ENCODE measurements around the gene IFIT5.
"Not testable (repeated sequence)": the region's sequence is repeated elsewhere in the genome, so short reads cannot be mapped to it uniquely, and the experiment has no call there.

The IFIT5 gene

DNA sequence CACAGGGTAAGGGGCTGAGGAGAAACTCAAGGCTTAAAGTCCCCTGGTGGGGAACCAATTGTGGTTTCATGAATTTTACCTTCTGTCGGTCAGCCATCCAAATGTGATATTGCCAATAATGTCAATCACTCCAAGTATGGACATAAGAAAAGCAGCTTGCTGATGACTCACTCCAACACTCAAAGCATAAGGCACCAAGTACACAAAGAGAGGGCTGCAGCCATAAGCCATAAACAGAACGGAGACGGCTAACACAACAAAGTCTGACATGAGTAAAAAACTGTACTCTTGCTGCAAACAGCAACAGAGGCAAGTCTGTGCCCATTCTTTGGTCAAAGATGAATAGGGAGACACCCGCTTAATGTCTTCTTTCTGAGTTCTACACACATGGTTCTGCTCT is 24.2 kb downstream of the IFIT5 start:
- no peaks in the 10 kb centered on the region for H3K36me3 ChIP-seq (ENCODE audit: control insufficient read depth, insufficient read depth, low read length)
- H3K4me3 ChIP-seq (ENCODE audit: extremely low read depth, insufficient read depth, low read length, poor library complexity, severe bottlenecking): no peak overlapping the region

DNA sequence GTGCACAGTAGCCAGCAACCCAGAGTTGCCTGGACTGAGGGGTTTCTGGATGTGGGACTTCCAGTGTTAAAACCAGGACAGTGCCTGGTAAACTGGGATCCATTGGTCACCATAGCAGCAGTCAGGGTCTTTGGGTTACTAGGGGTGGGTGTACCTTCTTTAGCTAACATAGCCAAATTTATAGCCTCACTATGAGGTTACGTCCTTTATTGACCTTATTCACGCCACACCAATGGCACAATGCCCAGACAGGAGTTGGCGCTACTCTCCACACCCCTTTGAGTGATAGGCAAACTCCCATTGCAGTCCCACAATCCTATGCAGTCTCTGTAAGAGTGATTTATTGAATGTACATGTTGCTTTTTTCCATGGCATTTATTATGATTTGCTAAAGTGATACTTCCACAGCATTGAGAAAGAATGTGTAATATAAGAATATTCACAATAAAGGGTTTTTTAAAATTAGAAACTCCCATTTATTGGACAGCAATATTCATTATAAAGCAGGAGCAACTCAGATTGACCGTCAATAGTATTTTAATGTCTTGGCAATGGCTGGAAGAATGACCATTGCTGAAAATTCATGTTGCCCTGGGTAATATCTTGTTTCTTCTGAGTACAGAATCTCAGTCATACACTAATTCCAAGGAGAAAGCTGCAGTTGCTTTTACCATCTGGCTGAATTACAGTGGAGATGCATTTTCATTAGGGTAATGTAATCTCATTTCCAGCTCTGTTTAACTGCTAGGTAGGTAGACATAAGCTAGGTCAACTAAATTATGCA is 26.1 kb downstream of the IFIT5 start:
- Histone ChIP-seq H3K4me3 (ENCODE audit: extremely low read depth, insufficient read depth, low read length, poor library complexity, severe bottlenecking) (no peak overlapping the region), H3K9me3 (ENCODE audit: control insufficient read depth, low read length) (no peaks in the 10 kb centered on the region), H3K36me3 (ENCODE audit: control insufficient read depth, insufficient read depth, low read length) (no peaks in the 10 kb centered on the region), H3K27ac (ENCODE audit: low read depth, low read length, severe bottlenecking) (no peak overlapping the region), H3K4me1 (ENCODE audit: control insufficient read depth, insufficient read depth, low read length, poor library complexity, severe bottlenecking) (no peaks in the 10 kb centered on the region)
- WGBS, 2 experiments (ENCODE audit: insufficient coverage in 2 of 2): 90 to 100% methylated on average over 2 to 4 of the region's 4 CpGs

More for the DNA sequence above, 24.2 kb downstream of the IFIT5 start:
- no peaks in the 10 kb centered on the region for H3K9me3 ChIP-seq (ENCODE audit: control insufficient read depth, low read length)
- no peak overlapping the region for H3K27ac ChIP-seq (ENCODE audit: low read depth, low read length, severe bottlenecking)
- H3K4me1 ChIP-seq (ENCODE audit: control insufficient read depth, insufficient read depth, low read length, poor library complexity, severe bottlenecking): no peaks in the 10 kb centered on the region
- WGBS, 2 experiments (ENCODE audit: insufficient coverage in 2 of 2): 90 to 100% methylated on average over 2 to 3 of the region's 4 CpGs

DNA sequence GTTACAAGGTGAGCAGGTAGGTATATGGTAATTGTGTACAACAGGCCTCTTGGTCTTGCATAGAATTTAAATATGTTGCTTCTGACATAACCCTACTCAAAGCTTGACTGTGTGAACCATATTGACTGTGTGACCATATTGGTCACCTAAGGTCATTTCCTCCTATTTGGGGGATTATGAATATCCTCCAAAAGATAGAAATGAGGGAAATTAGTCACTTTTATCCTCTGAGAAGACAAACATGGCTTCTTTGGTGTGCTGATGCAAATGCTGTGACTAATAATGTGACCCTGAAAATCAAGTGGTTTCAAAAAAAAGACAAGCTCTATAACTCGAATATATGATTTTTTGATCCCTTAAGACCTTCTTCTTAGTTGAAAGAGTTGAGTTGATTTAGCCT is 27.9 kb downstream of the IFIT5 start:
- WGBS, 2 experiments (ENCODE audit: insufficient coverage in 2 of 2): no CpG with 5 or more reads among the region's 1 CpG
- Histone ChIP-seq H3K36me3 (ENCODE audit: control insufficient read depth, insufficient read depth, low read length) (no peaks in the 10 kb centered on the region), H3K4me1 (ENCODE audit: control insufficient read depth, insufficient read depth, low read length, poor library complexity, severe bottlenecking) (no peaks in the 10 kb centered on the region), H3K27ac (ENCODE audit: low read depth, low read length, severe bottlenecking) (no peak overlapping the region), H3K9me3 (ENCODE audit: control insufficient read depth, low read length) (no peaks in the 10 kb centered on the region), H3K4me3 (ENCODE audit: extremely low read depth, insufficient read depth, low read length, poor library complexity, severe bottlenecking) (no peak overlapping the region)

DNA sequence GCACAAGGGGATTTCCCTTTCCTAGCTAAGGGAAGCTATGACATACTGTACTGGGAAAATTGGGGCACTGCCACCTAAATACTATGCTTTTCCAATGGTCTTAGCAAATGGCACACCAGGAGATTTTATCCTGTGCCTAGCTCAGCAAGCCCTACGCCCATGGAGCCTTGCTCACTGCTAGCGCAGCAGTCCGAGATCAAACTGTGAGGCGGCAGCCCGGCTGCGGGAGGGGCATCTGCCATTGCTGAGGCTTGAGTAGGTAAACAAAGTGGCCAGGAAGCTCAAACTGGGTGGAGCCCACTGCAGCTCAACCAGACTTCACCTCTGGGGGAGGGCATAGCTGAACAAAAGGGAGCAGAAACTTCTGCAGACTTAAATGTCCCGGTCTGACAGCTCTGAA is 30.5 kb downstream of the IFIT5 start:
- not testable (repeated sequence) for H3K27ac ChIP-seq (ENCODE audit: low read depth, low read length, severe bottlenecking); H3K36me3 ChIP-seq (ENCODE audit: control insufficient read depth, insufficient read depth, low read length); H3K4me1 ChIP-seq (ENCODE audit: control insufficient read depth, insufficient read depth, low read length, poor library complexity, severe bottlenecking); H3K4me3 ChIP-seq (ENCODE audit: extremely low read depth, insufficient read depth, low read length, poor library complexity, severe bottlenecking); H3K9me3 ChIP-seq (ENCODE audit: control insufficient read depth, low read length)
- WGBS, 2 experiments (ENCODE audit: insufficient coverage in 2 of 2): 95 to 96% methylated on average over 6 to 7 of the region's 7 CpGs

DNA sequence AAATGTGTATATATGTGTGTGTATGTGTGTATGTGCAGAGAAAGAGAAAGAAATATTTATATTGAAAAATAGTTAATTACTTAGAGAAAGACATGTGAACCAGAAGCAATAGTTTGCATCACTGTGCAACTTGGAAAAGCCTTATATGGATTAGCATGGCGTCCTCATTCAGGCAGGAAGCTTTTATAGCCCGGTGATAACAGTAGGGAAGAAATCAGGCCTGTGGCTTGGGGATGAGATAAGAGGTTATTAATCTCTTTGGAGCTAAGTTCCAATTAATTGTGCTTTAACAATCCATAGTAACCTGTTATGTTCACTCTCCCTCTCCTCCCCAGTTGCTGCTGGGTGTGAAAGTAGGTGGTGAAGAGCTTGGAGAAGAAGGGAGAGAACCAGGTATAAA is 36.5 kb downstream of the IFIT5 start:
- no peak overlapping the region for H3K27ac ChIP-seq (ENCODE audit: low read depth, low read length, severe bottlenecking)

DNA sequence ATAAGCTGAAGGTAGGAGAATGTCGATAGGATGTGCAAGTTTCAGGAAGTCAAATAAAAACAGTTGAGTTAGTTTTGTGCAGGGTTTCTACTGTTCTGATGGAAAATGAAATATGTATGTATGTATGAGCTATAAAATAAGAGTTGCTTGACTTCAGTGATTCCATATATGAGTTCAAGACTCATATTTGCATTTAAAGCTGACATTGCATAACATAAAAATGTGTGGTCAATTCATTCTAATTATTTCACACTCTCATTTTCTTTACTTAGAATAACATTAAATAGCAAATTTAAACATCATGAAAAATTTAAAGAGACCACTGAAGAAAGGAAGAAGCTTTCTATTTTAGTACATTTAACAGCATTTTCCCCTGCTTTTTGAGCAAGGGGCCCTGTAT is 37.8 kb downstream of the IFIT5 start:
- no peaks in the 10 kb centered on the region for H3K9me3 ChIP-seq (ENCODE audit: control insufficient read depth, low read length)
- H3K4me1 ChIP-seq (ENCODE audit: control insufficient read depth, insufficient read depth, low read length, poor library complexity, severe bottlenecking): no peaks in the 10 kb centered on the region
- WGBS, 2 experiments (ENCODE audit: insufficient coverage in 2 of 2): 86% methylated on average over 1 of the region's 1 CpG; no CpG with 5 or more reads in 1 of the 2 experiments
- H3K36me3 ChIP-seq (ENCODE audit: control insufficient read depth, insufficient read depth, low read length): no peaks in the 10 kb centered on the region
- no peak overlapping the region for H3K4me3 ChIP-seq (ENCODE audit: extremely low read depth, insufficient read depth, low read length, poor library complexity, severe bottlenecking)
- H3K27ac ChIP-seq (ENCODE audit: low read depth, low read length, severe bottlenecking): no peak overlapping the region

More for the DNA sequence above, 36.5 kb downstream of the IFIT5 start:
- Histone ChIP-seq H3K4me1 (ENCODE audit: control insufficient read depth, insufficient read depth, low read length, poor library complexity, severe bottlenecking) (no peaks in the 10 kb centered on the region), H3K36me3 (ENCODE audit: control insufficient read depth, insufficient read depth, low read length) (no peaks in the 10 kb centered on the region), H3K9me3 (ENCODE audit: control insufficient read depth, low read length) (no peaks in the 10 kb centered on the region), H3K4me3 (ENCODE audit: extremely low read depth, insufficient read depth, low read length, poor library complexity, severe bottlenecking) (no peak overlapping the region)
- 80 to 100% methylated on average over 1 of the region's 2 CpGs for WGBS, 2 experiments (ENCODE audit: insufficient coverage in 2 of 2)

DNA sequence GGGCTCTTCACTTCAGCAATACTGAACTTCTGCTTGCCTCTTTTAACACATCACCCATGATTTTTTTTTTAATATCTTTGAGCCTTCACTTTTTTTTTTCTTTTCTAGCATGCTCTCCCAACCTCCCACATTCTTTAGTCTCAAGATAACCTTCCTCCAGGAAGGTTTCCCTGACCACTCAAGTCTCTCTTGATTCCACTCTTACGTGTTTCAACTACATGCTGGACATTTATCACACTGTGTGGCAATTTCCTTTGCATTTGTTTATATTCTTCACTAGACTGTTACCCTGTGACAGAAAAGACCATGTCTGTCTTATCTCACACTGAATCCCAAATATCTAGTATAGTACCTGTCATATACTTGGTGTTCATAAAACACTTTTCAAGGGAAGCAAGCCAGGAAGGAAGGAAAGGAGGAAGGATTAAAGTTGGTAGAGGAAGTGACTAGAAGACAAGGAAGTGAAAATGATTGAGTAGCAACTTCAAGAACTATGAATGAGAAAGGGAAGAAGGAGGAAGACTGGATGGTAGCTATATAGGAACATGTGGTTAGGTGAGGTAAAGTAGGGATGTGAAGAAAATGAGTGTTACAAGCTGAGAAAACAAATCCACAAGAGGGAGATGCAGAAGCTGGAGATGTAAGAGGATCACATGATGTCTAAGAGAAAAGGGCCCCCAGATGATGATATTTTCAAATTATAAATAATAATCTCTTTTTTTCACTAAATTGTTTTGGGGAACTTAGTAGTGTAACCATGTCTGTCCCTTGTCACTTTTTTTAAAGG is 40.4 kb downstream of the IFIT5 start:
- H3K27ac ChIP-seq (ENCODE audit: low read depth, low read length, severe bottlenecking): no peak overlapping the region
- H3K36me3 ChIP-seq (ENCODE audit: control insufficient read depth, insufficient read depth, low read length): no peaks in the 10 kb centered on the region
- peaks cover 9% of the 10 kb centered on the region for H3K4me1 ChIP-seq (ENCODE audit: control insufficient read depth, insufficient read depth, low read length, poor library complexity, severe bottlenecking)
- no peaks in the 10 kb centered on the region for H3K9me3 ChIP-seq (ENCODE audit: control insufficient read depth, low read length)
- no peak overlapping the region for H3K4me3 ChIP-seq (ENCODE audit: extremely low read depth, insufficient read depth, low read length, poor library complexity, severe bottlenecking)
- 90 to 100% methylated on average over 1 of the region's 1 CpG for WGBS, 2 experiments (ENCODE audit: insufficient coverage in 2 of 2)

DNA sequence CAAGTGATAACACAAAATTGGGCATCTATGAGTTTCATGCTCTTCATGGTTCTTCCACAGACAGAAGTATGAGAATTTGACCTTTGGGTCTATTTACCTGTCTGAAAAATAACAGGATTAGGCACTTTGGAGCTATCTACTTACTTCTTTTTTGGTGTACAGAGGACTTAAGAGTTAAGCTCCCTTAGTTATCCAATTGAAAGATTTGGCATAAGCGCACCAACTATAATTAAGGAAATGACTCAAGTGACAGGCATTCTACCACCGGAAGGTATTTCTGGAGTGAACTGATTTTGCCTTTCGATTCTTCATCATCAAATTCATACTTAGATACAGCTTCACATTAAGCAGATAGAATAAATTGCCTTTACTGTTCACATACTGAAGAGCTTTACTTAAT is 43.9 kb downstream of the IFIT5 start:
- Histone ChIP-seq H3K4me1 (ENCODE audit: control insufficient read depth, insufficient read depth, low read length, poor library complexity, severe bottlenecking) (peaks cover 9% of the 10 kb centered on the region), H3K9me3 (ENCODE audit: control insufficient read depth, low read length) (no peaks in the 10 kb centered on the region), H3K27ac (ENCODE audit: low read depth, low read length, severe bottlenecking) (no peak overlapping the region), H3K36me3 (ENCODE audit: control insufficient read depth, insufficient read depth, low read length) (no peaks in the 10 kb centered on the region), H3K4me3 (ENCODE audit: extremely low read depth, insufficient read depth, low read length, poor library complexity, severe bottlenecking) (no peak overlapping the region)
- WGBS, 2 experiments (ENCODE audit: insufficient coverage in 2 of 2): no CpG with 5 or more reads among the region's 3 CpGs

DNA sequence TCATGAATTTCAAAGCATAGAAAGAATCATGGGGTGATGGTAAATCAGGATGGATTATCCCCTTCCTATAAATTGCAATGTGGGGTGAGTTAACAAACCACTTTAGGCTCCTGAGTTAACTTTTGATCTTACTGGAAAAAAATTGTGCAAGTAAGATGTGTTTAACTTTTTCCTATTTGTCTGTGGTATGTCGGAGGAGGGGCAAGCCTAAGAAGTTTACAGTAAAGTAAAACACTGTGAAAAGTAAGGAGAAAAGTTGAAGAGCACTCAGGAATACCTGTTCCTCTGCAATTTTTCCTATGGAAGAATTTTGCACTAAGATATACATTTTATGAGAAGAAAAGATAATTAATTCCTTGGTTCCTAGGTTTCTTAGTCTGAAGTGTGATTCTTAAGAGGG is 44.4 kb downstream of the IFIT5 start:
- Histone ChIP-seq H3K9me3 (ENCODE audit: control insufficient read depth, low read length) (no peaks in the 10 kb centered on the region), H3K4me3 (ENCODE audit: extremely low read depth, insufficient read depth, low read length, poor library complexity, severe bottlenecking) (no peak overlapping the region), H3K4me1 (ENCODE audit: control insufficient read depth, insufficient read depth, low read length, poor library complexity, severe bottlenecking) (peaks cover 9% of the 10 kb centered on the region), H3K36me3 (ENCODE audit: control insufficient read depth, insufficient read depth, low read length) (no peaks in the 10 kb centered on the region), H3K27ac (ENCODE audit: low read depth, low read length, severe bottlenecking) (no peak overlapping the region)
- WGBS, 2 experiments (ENCODE audit: insufficient coverage in 2 of 2): 100% methylated on average over 1 of the region's 1 CpG

DNA sequence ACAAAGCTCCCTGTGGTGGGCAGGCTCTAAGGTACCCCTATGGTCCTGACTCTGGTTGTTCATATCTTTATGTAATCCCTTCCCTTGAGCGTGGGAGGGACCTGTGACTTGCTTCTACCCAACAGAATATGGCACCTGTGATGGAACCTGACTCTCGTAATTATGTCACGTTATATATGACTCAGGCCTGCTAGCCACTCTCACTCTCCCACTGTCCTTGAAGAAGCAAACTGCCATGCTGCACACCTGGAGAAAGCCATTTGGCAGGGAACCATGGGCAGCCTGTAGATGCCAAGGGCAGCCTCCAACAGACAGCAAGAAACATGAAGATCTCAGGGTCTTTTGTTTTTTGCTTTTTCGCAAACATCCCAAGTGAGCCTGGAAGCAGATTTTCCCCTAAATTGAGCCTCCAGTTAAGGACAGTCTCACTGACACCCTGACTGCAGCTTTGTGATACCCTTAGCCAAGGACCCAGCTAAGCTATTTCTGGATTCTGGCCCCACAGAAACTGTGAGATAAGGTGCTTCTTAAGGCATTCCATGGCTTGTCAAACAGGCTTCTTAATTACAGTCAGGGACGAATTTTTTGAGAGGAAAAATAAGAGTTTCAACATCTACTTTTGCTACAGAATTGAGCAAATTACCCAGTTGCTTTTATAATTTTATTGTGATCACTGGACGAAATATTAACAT is 49.6 kb downstream of the IFIT5 start:
- Histone ChIP-seq H3K27ac (ENCODE audit: low read depth, low read length, severe bottlenecking) (no peak overlapping the region), H3K9me3 (ENCODE audit: control insufficient read depth, low read length) (no peaks in the 10 kb centered on the region), H3K4me1 (ENCODE audit: control insufficient read depth, insufficient read depth, low read length, poor library complexity, severe bottlenecking) (no peaks in the 10 kb centered on the region), H3K36me3 (ENCODE audit: control insufficient read depth, insufficient read depth, low read length) (no peaks in the 10 kb centered on the region), H3K4me3 (ENCODE audit: extremely low read depth, insufficient read depth, low read length, poor library complexity, severe bottlenecking) (no peak overlapping the region)
- 94 to 95% methylated on average over 4 of the region's 6 CpGs for WGBS, 2 experiments (ENCODE audit: insufficient coverage in 2 of 2)

Data from mesodermal cell (in vitro differentiated cells).